K562 (cell line): ENCODE measurements around the gene HLA-DQB1. TPM values are rescaled to one million over a fixed set of nuclear protein-coding genes. Genes with fewer than 3 reads are reported as not detected.

Source experiments
- ARID3A ChIP-seq: IDR thresholded peaks from 2 replicates; pipeline ENCODE4 v1.6.1; 2012; ENCODE audit warnings: low read depth, low read length, improper control_type of control experiment, borderline replicate concordance
- ARNT ChIP-seq, 2 experiments: fragments of 450-650 bp; IDR thresholded peaks; 2 replicates each; pipeline ENCODE4 v1.6.1; 2016; ENCODE audit warnings: mild to moderate bottlenecking in 1 of 2
- EHMT2 ChIP-seq: fragments of 450-650 bp; IDR thresholded peaks from 2 replicates; pipeline ENCODE4 v1.6.1; 2018; ENCODE audit warnings: antibody characterized with exemption
- ETV1 ChIP-seq: fragments of 450-650 bp; conservative IDR thresholded peaks from 2 replicates; pipeline ENCODE4 v1.6.1; 2016; ENCODE audit warnings: missing genetic modification characterization, control low read depth, low read depth, missing compliant biosample characterization
- HES1 ChIP-seq: fragments of 450-650 bp; IDR thresholded peaks from 2 replicates; pipeline ENCODE4 v1.6.1; 2016; ENCODE audit warnings: low read depth, mild to moderate bottlenecking, moderate library complexity
- MED1 ChIP-seq: sonication (generic); formaldehyde crosslinking; IDR thresholded peaks from 2 replicates; pipeline ENCODE4 v1.8.1; 2023; ENCODE audit warnings: missing genetic modification reagents, borderline replicate concordance
- RBM22 ChIP-seq: fragments of 200-400 bp; formaldehyde crosslinking; IDR thresholded peaks from 2 replicates; pipeline ENCODE4 v1.6.1; 2018; ENCODE audit warnings: low read length, low read depth; ENCODE audit not compliant: poor library complexity, severe bottlenecking
- SAFB2 ChIP-seq: fragments of 200-400 bp; formaldehyde crosslinking; IDR thresholded peaks from 2 replicates; pipeline ENCODE4 v1.6.1; 2018; ENCODE audit warnings: borderline replicate concordance, low read length, low read depth, moderate library complexity; ENCODE audit not compliant: severe bottlenecking
- SMAD1 ChIP-seq: fragments of 150-350 bp; IDR thresholded peaks from 2 replicates; pipeline ENCODE4 v1.6.1; 2014; ENCODE audit warnings: low read length, low read depth; ENCODE audit not compliant: partially characterized antibody
- TFAM ChIP-seq: fragments of 250-450 bp; sonication (Bioruptor Pico); conservative IDR thresholded peaks from 2 replicates; pipeline ENCODE4 v1.5.0; 2021; ENCODE audit warnings: mild to moderate bottlenecking, moderate library complexity
- ZBTB40 ChIP-seq, 2 experiments: fragments of 450-650 bp in 1 of 2; sonication (generic) in 1 of 2; formaldehyde crosslinking in 1 of 2; IDR thresholded peaks; 2 replicates each; pipeline versions ENCODE4 v1.7.1 to v1.9.0; 2016 to 2022; ENCODE audit warnings: inconsistent platforms in 1 of 2, mild to moderate bottlenecking in 1 of 2, missing genetic modification reagents in 1 of 2
- ZNF133 ChIP-seq: fragments of 250-450 bp; sonication (Bioruptor Pico); IDR thresholded peaks from 2 replicates; pipeline ENCODE4 v1.4.0; 2020; ENCODE audit warnings: mild to moderate bottlenecking
- ZNF311 ChIP-seq: fragments of 250-450 bp; sonication (Bioruptor Pico); IDR thresholded peaks from 2 replicates; pipeline ENCODE4 v1.4.0; 2020; ENCODE audit warnings: mild to moderate bottlenecking, moderate library complexity
- ZSCAN29 ChIP-seq: fragments of 450-650 bp; IDR thresholded peaks from 2 replicates; pipeline ENCODE4 v1.6.1; 2017
- polyA plus RNA-seq, 8 experiments: library from polyadenylated mRNA; depleted of rRNA in 4 of 8; stranded (reverse) in 5 of 8; unstranded in 3 of 8; fragments of >200 nt; fragmentation: Nextera tagmentation in 2 of 8; fragmentation: Illumina TruSeq in 1 of 8; extraction: Ambion mirVana in 2 of 8; extraction: Trizol in 1 of 8; gene quantifications; 2 replicates each; pipeline versions ENCODE4 v1.2.1 to v1.2.3, GENCODE V29; 2011 to 2014; ENCODE audit warnings: inconsistent platforms in 1 of 8, missing spikeins in 1 of 8
- total RNA-seq, 7 experiments: library from RNA; depleted of rRNA in 6 of 7; stranded (reverse); fragments of >200 nt in 6 of 7; fragmentation: Illumina TruSeq in 2 of 7; extraction: Trizol in 2 of 7; gene quantifications; 2 replicates each; pipeline versions ENCODE4 v1.2.1 to v1.2.3, GENCODE V29; 2011 to 2021; ENCODE audit warnings: low replicate concordance in 1 of 7

The HLA-DQB1 gene
- total and polyA plus RNA-seq, 9 of the 15 experiments (the other 6 are each of a cell fraction or from before 2014, with no cell fraction given): 0.29 TPM; not detected in 8

GRCh38 chr6:32642720-32643106, 23.7 kb downstream of the HLA-DQB1 start (continued):
- TF ChIP-seq ZBTB40 (IDR thresholded peaks at IDR 0.05): no peak
- TF ChIP-seq ZBTB40 (CRISPR knock-in tag; IDR thresholded peaks at IDR 0.05): no peak
- no peak for TF ChIP-seq TFAM
- no peak for TF ChIP-seq RBM22
- no peak for TF ChIP-seq ETV1 (tag)
- TF ChIP-seq ZSCAN29: no peak
- TF ChIP-seq ZNF311 (CRISPR knock-in tag): no peak
- TF ChIP-seq MED1: no peak
- TF ChIP-seq ARNT (IDR thresholded peaks at IDR 0.05): no peak
- no peak for TF ChIP-seq HES1
- TF ChIP-seq SAFB2: no peak
- no peak for TF ChIP-seq EHMT2
- TF ChIP-seq SMAD1: no peak
- TF ChIP-seq ARID3A: no peak
- no peak for TF ChIP-seq ZNF133 (CRISPR knock-in tag)
